HL-60 (cell line): ENCODE data around the gene CABLES2.

Experiments used
- DNase-seq, 2 experiments: peaks; one replicate each; pipeline ENCODE4 v3.0.0-alpha.2; 2010 to 2020; ENCODE audit warnings: low read depth in 1 of 2, low spot score in 1 of 2
- H3K27ac ChIP-seq: fragments of 250-450 bp; sonication (Bioruptor Pico); replicated peaks from 2 replicates; pipeline ENCODE4 v1.5.1; 2020; ENCODE audit warnings: mild to moderate bottlenecking, moderate library complexity
- H3K27me3 ChIP-seq: fragments of 250-450 bp; sonication (Bioruptor Pico); 2 replicates; pipeline ENCODE4 v1.5.1; 2021; ENCODE audit warnings: mild to moderate bottlenecking, moderate library complexity; ENCODE audit not compliant: insufficient read depth, poor library complexity, severe bottlenecking
- H3K4me3 ChIP-seq: replicated peaks from 2 replicates; pipeline ENCODE4 v1.5.1; 2011; ENCODE audit warnings: mild to moderate bottlenecking, control low read depth, low read length; ENCODE audit not compliant: insufficient read depth
- GABPA ChIP-seq: IDR thresholded peaks from 2 replicates; pipeline ENCODE4 v1.6.1; 2012; ENCODE audit warnings: low read depth
- POLR2AphosphoS5 ChIP-seq: IDR thresholded peaks from 2 replicates; pipeline ENCODE4 v1.6.1; 2012; ENCODE audit warnings: low read depth
- SPI1 ChIP-seq: IDR thresholded peaks from 2 replicates; pipeline ENCODE4 v1.6.1; 2012; ENCODE audit warnings: low read depth, mild to moderate bottlenecking, borderline replicate concordance
- TF ChIP-seq, protein P1 (sequence below): IDR thresholded peaks from one replicate; pipeline ENCODE4 v1.5.1; 2011; ENCODE audit warnings: low read length, control low read depth, inconsistent platforms; ENCODE audit not compliant: insufficient read depth
- TF ChIP-seq, protein P2 (sequence below): IDR thresholded peaks from 2 replicates; pipeline ENCODE4 v1.6.1; 2012; ENCODE audit warnings: low read depth; ENCODE audit not compliant: insufficient replicate concordance

Gene CABLES2

GRCh38 chr20:62412194-62413024, 5.3 kb upstream of the CABLES2 start:
- DNase-seq, result no peak
- TF ChIP-seq, protein P1, sequence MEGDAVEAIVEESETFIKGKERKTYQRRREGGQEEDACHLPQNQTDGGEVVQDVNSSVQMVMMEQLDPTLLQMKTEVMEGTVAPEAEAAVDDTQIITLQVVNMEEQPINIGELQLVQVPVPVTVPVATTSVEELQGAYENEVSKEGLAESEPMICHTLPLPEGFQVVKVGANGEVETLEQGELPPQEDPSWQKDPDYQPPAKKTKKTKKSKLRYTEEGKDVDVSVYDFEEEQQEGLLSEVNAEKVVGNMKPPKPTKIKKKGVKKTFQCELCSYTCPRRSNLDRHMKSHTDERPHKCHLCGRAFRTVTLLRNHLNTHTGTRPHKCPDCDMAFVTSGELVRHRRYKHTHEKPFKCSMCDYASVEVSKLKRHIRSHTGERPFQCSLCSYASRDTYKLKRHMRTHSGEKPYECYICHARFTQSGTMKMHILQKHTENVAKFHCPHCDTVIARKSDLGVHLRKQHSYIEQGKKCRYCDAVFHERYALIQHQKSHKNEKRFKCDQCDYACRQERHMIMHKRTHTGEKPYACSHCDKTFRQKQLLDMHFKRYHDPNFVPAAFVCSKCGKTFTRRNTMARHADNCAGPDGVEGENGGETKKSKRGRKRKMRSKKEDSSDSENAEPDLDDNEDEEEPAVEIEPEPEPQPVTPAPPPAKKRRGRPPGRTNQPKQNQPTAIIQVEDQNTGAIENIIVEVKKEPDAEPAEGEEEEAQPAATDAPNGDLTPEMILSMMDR, result no peak
- no peak for TF ChIP-seq GABPA
- TF ChIP-seq, protein P2, sequence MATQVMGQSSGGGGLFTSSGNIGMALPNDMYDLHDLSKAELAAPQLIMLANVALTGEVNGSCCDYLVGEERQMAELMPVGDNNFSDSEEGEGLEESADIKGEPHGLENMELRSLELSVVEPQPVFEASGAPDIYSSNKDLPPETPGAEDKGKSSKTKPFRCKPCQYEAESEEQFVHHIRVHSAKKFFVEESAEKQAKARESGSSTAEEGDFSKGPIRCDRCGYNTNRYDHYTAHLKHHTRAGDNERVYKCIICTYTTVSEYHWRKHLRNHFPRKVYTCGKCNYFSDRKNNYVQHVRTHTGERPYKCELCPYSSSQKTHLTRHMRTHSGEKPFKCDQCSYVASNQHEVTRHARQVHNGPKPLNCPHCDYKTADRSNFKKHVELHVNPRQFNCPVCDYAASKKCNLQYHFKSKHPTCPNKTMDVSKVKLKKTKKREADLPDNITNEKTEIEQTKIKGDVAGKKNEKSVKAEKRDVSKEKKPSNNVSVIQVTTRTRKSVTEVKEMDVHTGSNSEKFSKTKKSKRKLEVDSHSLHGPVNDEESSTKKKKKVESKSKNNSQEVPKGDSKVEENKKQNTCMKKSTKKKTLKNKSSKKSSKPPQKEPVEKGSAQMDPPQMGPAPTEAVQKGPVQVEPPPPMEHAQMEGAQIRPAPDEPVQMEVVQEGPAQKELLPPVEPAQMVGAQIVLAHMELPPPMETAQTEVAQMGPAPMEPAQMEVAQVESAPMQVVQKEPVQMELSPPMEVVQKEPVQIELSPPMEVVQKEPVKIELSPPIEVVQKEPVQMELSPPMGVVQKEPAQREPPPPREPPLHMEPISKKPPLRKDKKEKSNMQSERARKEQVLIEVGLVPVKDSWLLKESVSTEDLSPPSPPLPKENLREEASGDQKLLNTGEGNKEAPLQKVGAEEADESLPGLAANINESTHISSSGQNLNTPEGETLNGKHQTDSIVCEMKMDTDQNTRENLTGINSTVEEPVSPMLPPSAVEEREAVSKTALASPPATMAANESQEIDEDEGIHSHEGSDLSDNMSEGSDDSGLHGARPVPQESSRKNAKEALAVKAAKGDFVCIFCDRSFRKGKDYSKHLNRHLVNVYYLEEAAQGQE, result no peak
- no peak for TF ChIP-seq SPI1
- TF ChIP-seq POLR2AphosphoS5, result no peak
- H3K27ac ChIP-seq, result no peak overlapping the region

DNA sequence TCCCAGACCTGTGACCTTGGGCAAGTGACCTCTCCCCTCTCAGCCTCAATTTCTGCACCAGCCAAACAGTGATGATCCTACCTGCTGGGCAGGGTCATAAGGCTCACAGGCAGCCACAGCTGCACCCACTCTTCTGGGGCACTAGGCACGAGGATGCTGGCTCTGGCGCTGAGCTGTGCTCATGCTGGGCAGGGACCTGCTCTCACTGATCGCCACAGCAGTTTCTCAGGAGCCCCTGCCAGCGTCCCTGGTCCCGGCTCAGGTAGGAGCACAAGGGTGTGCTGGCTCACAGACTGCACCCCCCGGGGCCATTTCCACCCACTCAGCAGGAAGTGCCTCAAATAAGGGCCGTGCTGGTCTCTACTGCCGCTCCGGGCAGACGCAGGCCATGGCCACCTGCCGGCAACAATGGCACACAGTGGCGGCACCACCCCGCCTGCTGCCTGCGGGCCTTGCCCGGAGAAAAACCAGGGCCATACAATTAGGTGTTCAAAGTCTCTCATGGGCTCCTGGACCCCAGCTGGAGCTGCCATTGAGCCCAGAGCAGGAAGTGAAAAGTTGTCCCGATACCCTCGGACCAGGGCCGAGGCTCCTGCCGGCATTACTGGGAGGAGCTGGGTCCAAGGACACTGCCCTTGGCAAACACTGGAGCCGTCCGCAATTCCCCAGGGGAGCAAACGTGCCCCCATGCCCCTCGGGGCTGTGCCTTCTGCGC, 4.6 kb upstream of the CABLES2 start:
- no peak for TF ChIP-seq SPI1
- TF ChIP-seq POLR2AphosphoS5, result no peak
- TF ChIP-seq, protein P1, result no peak
- no peak for TF ChIP-seq GABPA
- TF ChIP-seq, protein P2, result no peak
- Histone ChIP-seq H3K4me3 (no peak overlapping the region), H3K27me3 (peaks cover 4% of the 10 kb centered on the region), H3K27ac (no peak overlapping the region)
- DNase-seq, result no peak

More at GRCh38 chr20:62412194-62413024, 5.3 kb upstream of the CABLES2 start:
- H3K27me3 ChIP-seq, result peaks cover 5% of the 10 kb centered on the region
- H3K4me3 ChIP-seq, result no peak overlapping the region

DNA sequence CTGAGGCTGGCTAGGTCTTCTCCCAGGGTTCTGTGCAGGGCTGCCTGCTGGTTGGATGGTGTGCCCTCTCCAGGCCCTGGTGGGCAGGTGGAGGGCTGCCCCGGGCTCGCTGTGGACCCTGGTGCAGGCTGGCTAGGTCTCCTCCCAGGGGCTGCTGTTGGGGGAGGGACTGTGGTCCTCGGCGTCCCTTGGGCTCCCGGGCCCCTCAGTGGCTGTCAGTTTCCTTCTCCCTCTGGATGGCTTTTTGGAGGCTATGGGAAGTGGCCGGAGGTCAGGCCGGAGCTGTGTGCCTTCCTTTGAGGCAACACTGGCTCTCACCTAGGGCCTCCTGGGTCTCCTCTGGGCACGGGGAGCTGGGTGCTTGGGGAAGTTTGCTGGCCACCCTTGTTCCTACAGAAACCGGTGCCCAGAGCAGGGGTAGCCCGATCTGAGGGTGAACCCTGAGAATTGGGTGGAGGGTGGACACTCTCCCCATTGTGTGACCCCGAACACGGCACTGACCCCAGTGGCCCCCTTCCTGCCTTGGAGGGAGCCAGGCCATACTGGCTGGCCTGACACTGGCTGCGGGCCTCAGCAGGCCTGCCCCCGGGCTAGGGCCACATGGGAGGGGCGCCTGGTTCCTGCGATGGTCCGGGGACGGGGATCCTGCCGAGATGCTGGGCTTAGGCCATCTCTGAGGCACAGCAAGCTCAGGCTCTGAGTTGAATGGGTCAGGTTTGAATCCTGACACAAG, 3.8 kb upstream of the CABLES2 start:
- TF ChIP-seq POLR2AphosphoS5 (no peak), GABPA (no peak)
- Histone ChIP-seq H3K27me3 (no peaks in the 10 kb centered on the region), H3K4me3 (no peak overlapping the region), H3K27ac (no peak overlapping the region)
- DNase-seq, result no peak
